ENCODE measurements around the gene UBR7. TPM values are rescaled to one million over a fixed set of nuclear protein-coding genes. Genes with fewer than 3 reads are reported as not detected.
A peak's percentile ranks its signal among the peaks of the same experiment; 100 is the strongest.
"Not testable (repeated sequence)": the region's sequence is repeated elsewhere in the genome, so short reads cannot be mapped to it uniquely, and the experiment has no call there.

UBR7 gene, protein sequence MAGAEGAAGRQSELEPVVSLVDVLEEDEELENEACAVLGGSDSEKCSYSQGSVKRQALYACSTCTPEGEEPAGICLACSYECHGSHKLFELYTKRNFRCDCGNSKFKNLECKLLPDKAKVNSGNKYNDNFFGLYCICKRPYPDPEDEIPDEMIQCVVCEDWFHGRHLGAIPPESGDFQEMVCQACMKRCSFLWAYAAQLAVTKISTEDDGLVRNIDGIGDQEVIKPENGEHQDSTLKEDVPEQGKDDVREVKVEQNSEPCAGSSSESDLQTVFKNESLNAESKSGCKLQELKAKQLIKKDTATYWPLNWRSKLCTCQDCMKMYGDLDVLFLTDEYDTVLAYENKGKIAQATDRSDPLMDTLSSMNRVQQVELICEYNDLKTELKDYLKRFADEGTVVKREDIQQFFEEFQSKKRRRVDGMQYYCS
- 10 to 100 TPM; 10.1 to 31.3 (median 13.5) TPM for total RNA-seq
- 10 to 100 TPM; 26.6 to 27.8 TPM for polyA plus RNA-seq
- total RNA-seq: 12.4 reads per million, percentile 40 among the genes with 10 or more reads in this experiment

DNA sequence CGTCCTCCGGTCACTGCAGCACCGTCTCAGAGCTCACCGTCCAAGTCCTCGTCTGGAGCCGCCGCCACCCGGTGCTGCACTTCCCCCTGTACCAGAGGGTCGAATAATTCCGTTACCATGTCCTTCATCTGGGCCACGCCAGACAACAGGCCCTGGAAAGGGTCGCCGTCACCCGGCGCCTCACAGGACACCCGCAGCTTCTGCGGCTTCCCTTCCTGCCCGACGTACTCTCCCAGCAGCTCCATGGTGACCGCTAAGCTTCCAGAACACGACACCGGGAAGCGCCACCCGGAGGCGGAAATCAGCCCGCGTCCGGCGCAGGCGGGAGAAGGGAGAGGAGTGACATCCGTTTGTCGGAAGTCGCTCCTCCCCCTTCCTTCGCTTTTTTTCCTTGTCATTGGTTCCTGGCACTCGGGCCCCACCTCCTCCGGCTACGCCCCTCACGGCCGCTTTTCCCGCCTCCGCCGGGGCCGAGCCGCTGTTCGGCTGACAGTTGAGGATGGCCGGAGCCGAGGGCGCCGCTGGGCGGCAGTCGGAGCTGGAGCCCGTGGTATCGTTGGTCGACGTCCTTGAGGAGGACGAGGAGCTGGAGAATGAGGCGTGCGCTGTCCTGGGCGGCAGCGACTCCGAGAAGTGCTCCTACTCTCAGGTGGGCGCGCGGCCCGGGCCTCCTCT, at the start of gene UBR7, which contains the start of gene GON7:
Gene UBR7, plus strand, starts transcription at position 464 of the 675 bp plus-strand sequence. Its CDS starts 36 bp downstream, at position 500.
Gene GON7, minus strand, starts transcription at position 273 of the 675 bp plus-strand sequence. Its CDS starts 28 bp downstream, at position 245.
- Mint-ChIP-seq H3K9me3 (no peaks in the 10 kb centered on the region), H3K36me3 (peaks cover 0 to 7% (median 3%) of the 10 kb centered on the region in 5 donors), H3K4me3 (peak within 1 kb of the TSS; percentile 75 to 99 (median 94)), H3K27me3 (no peaks in the 10 kb centered on the region), H3K27ac (peak within 1 kb of the TSS; percentile 88 to 97 (median 93)), H3K4me1 (peaks cover 22 to 65% (median 50%) of the 10 kb centered on the region in 7 donors)
- peaks cover 0 to 12% (median under 1%) of the 10 kb centered on the region in 3 experiments for H3K36me3 ChIP-seq (ENCODE audit: control insufficient read depth in 2 of 3, insufficient read depth in 3 of 3, low read length in 3 of 3)
- POLR2A ChIA-PET: interaction anchor here (0.6 to 6.9 kb wide), 7 partner anchors 22 to 127 kb away, joined by 3 to 69 read pairs (median 3); partner anchors contain the start of genes LYSET and MOAP1
- CTCF ChIA-PET: interaction anchor here (0.6 to 3.7 kb wide), 5 partner anchors 22 to 93 kb away, joined by 3 to 20 read pairs (median 9); partner anchors contain the start of genes LYSET and MOAP1
- intact Hi-C loops (cut with micrococcal nuclease): loop anchor here (1.0 to 10.0 kb wide), 8 partner anchors 22 to 1102 kb away; partner anchors contain the start of genes BTBD7 (in 2 of the 2), ITPK1 (in 2 of the 2), ATXN3 (in 1 of the 2) and GOLGA5 (in 1 of the 2)
- ATAC-seq: peak; percentile 99
- DNase-seq: peak; percentile 66 to 91 (median 83)
- H3K27me3 ChIP-seq (ENCODE audit: control insufficient read depth in 2 of 2, insufficient read depth in 2 of 2, low read length in 2 of 2): no peaks in the 10 kb centered on the region
- peaks cover 13 to 22% of the 10 kb centered on the region in 2 donors for H3K4me1 ChIP-seq (ENCODE audit: control insufficient read depth in 2 of 2, insufficient read depth in 2 of 2, low read length in 2 of 2)
- peak within 1 kb of the TSS; percentile 81 for H3K4me3 ChIP-seq (ENCODE audit: low read length)
- no peaks in the 10 kb centered on the region for H3K9me3 ChIP-seq (ENCODE audit: control insufficient read depth in 2 of 3, low read length in 3 of 3)
- H3K27ac ChIP-seq (ENCODE audit: low read depth, low read length): peak within 1 kb of the TSS; percentile 87

DNA sequence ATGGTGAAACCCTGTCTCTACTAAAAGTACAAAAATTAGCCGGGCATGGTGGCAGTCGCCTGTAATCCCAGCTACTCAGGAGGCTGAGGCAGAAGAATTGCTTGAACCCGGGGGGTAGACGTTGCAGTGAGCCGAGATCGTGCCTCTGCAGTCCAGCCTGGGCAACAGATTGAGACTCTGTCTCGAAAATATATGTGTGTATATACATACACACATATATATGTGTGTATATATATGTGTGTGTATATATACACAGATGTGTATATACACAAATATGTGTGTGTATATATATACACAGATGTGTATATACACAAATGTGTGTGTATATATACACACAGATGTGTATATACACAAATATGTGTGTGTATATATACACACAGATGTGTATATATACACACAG, 48.7 kb upstream of the UBR7 start:
- POLR2A ChIA-PET; H3K36me3 Mint-ChIP-seq; H3K4me1 Mint-ChIP-seq; H3K36me3 ChIP-seq (ENCODE audit: control insufficient read depth in 2 of 3, insufficient read depth in 3 of 3, low read length in 3 of 3); H3K27ac Mint-ChIP-seq; H3K4me3 Mint-ChIP-seq; H3K9me3 Mint-ChIP-seq; H3K4me1 ChIP-seq (ENCODE audit: control insufficient read depth in 2 of 2, insufficient read depth in 2 of 2, low read length in 2 of 2); DNase-seq; H3K27me3 Mint-ChIP-seq; H3K27me3 ChIP-seq (ENCODE audit: control insufficient read depth in 2 of 2, insufficient read depth in 2 of 2, low read length in 2 of 2); intact Hi-C loops (cut with micrococcal nuclease); CTCF ChIA-PET; H3K27ac ChIP-seq (ENCODE audit: low read depth, low read length); H3K9me3 ChIP-seq (ENCODE audit: control insufficient read depth in 2 of 3, low read length in 3 of 3); H3K4me3 ChIP-seq (ENCODE audit: low read length); ATAC-seq: not testable (repeated sequence)

DNA sequence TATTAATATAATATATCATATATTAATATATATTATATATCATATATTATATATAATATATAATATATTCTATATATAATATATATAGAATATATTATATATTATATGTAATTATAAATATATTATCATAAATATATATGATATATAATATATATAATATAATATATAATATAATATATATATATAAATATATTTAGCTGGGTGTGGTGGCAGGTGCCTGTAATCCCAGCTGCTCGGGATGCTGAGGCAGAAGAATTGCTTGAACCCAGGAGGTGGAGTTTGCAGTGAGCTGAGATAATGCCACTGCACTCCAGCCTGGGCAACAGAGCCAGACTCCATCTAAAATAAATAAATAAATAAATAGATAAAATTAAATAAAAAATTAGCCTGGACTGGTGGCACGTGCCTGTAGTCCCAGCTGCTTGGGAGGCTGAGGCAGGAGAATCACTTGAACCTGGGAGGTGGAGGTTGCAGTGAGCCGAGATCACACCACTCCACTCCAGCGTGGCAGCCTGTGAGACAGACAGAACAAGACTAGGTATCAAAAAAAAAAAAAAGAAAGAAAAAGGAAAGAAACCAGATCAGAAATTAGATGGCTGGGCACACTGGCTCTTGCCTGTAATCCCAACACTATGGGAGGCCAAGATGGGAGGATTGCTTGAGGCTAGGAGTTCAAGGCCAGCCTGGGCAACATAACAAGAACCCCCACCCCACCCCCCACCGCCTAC, 47.3 kb upstream of the UBR7 start:
- H3K9me3 ChIP-seq (ENCODE audit: control insufficient read depth in 2 of 3, low read length in 3 of 3); POLR2A ChIA-PET; H3K27ac ChIP-seq (ENCODE audit: low read depth, low read length); H3K4me1 ChIP-seq (ENCODE audit: control insufficient read depth in 2 of 2, insufficient read depth in 2 of 2, low read length in 2 of 2); H3K27me3 Mint-ChIP-seq; H3K9me3 Mint-ChIP-seq; H3K27me3 ChIP-seq (ENCODE audit: control insufficient read depth in 2 of 2, insufficient read depth in 2 of 2, low read length in 2 of 2); ATAC-seq; DNase-seq; H3K4me3 Mint-ChIP-seq; H3K4me3 ChIP-seq (ENCODE audit: low read length); H3K36me3 ChIP-seq (ENCODE audit: control insufficient read depth in 2 of 3, insufficient read depth in 3 of 3, low read length in 3 of 3); H3K27ac Mint-ChIP-seq; H3K4me1 Mint-ChIP-seq; H3K36me3 Mint-ChIP-seq: not testable (repeated sequence)
- CTCF ChIA-PET: interaction anchor here (0.7 kb wide), 1 partner anchor 18 kb away, joined by 3 read pairs; no protein-coding TSS in a partner anchor
- intact Hi-C loops (cut with micrococcal nuclease): loop anchor here in 1 of 2 donors (1.0 kb wide), 1 partner anchor 46 kb away; no protein-coding TSS in a partner anchor

GRCh38 chr14:93160353-93160801, 46.7 kb upstream of the UBR7 start:
- H3K4me1 ChIP-seq (ENCODE audit: control insufficient read depth in 2 of 2, insufficient read depth in 2 of 2, low read length in 2 of 2): no peaks in the 10 kb centered on the region
- intact Hi-C loops (cut with micrococcal nuclease): loop anchor here in 1 of 2 donors (1.0 kb wide), 1 partner anchor 47 kb away; no protein-coding TSS in a partner anchor
- Mint-ChIP-seq H3K27ac (peak overlapping the region in 1 of 9 donors; percentile 57), H3K4me3 (no peak overlapping the region), H3K27me3 (no peaks in the 10 kb centered on the region), H3K9me3 (no peaks in the 10 kb centered on the region), H3K4me1 (no peaks in the 10 kb centered on the region), H3K36me3 (no peaks in the 10 kb centered on the region)
- H3K9me3 ChIP-seq (ENCODE audit: control insufficient read depth in 2 of 3, low read length in 3 of 3): no peaks in the 10 kb centered on the region
- H3K36me3 ChIP-seq (ENCODE audit: control insufficient read depth in 2 of 3, insufficient read depth in 3 of 3, low read length in 3 of 3): no peaks in the 10 kb centered on the region
- no peak overlapping the region for H3K4me3 ChIP-seq (ENCODE audit: low read length)
- no peaks in the 10 kb centered on the region for H3K27me3 ChIP-seq (ENCODE audit: control insufficient read depth in 2 of 2, insufficient read depth in 2 of 2, low read length in 2 of 2)
- POLR2A ChIA-PET: no interaction called here
- H3K27ac ChIP-seq (ENCODE audit: low read depth, low read length): no peak overlapping the region
- peak; percentile 38 for ATAC-seq
- CTCF ChIA-PET: no interaction called here
- no peak for DNase-seq

DNA sequence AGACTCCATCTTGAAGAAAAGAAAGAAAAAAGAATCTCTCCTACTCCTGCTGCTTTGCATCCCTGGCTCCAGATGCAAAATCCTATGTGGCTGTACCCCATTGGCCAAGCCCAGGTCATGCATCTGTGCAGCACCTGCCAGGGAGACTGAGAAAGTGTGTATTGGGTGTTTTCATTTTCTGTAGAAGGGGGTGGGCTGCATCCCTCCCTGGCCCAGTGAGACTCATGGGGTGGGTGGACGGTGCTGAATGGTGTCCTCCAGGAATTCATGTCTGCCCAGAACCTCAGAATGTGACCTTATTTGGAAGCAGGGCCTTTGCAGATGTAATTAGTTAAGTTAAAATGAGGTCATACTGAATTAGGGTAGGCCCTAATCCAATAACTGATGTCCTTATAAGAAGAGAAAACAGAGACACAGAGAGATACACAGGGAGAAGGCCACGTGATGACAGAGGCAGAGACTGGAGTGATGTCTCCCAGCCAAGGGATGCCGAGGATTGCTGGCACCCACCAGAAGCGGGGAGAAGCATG, 45.6 kb upstream of the UBR7 start:
- Mint-ChIP-seq H3K36me3 (no peaks in the 10 kb centered on the region), H3K4me3 (no peak overlapping the region), H3K27me3 (no peaks in the 10 kb centered on the region), H3K27ac (no peak overlapping the region), H3K9me3 (no peaks in the 10 kb centered on the region), H3K4me1 (no peaks in the 10 kb centered on the region)
- intact Hi-C loops (cut with micrococcal nuclease): no loop called here
- ATAC-seq (no peak), DNase-seq (no peak)
- ChIA-PET CTCF (no interaction called here), POLR2A (no interaction called here)
- Histone ChIP-seq H3K27ac (ENCODE audit: low read depth, low read length) (no peak overlapping the region), H3K9me3 (ENCODE audit: control insufficient read depth in 2 of 3, low read length in 3 of 3) (no peaks in the 10 kb centered on the region), H3K36me3 (ENCODE audit: control insufficient read depth in 2 of 3, insufficient read depth in 3 of 3, low read length in 3 of 3) (no peaks in the 10 kb centered on the region), H3K4me1 (ENCODE audit: control insufficient read depth in 2 of 2, insufficient read depth in 2 of 2, low read length in 2 of 2) (no peaks in the 10 kb centered on the region), H3K4me3 (ENCODE audit: low read length) (no peak overlapping the region), H3K27me3 (ENCODE audit: control insufficient read depth in 2 of 2, insufficient read depth in 2 of 2, low read length in 2 of 2) (no peaks in the 10 kb centered on the region)

- Histone ChIP-seq H3K9me3 (ENCODE audit: control insufficient read depth in 2 of 3, low read length in 3 of 3) (no peaks in the 10 kb centered on the region), H3K36me3 (ENCODE audit: control insufficient read depth in 2 of 3, insufficient read depth in 3 of 3, low read length in 3 of 3) (no peaks in the 10 kb centered on the region), H3K4me1 (ENCODE audit: control insufficient read depth in 2 of 2, insufficient read depth in 2 of 2, low read length in 2 of 2) (no peaks in the 10 kb centered on the region), H3K27ac (ENCODE audit: low read depth, low read length) (no peak overlapping the region), H3K27me3 (ENCODE audit: control insufficient read depth in 2 of 2, insufficient read depth in 2 of 2, low read length in 2 of 2) (no peaks in the 10 kb centered on the region), H3K4me3 (ENCODE audit: low read length) (no peak overlapping the region)
- CTCF ChIA-PET: interaction anchor here (0.6 kb wide), 1 partner anchor 20 kb away, joined by 5 read pairs; no protein-coding TSS in a partner anchor
- no peaks in the 10 kb centered on the region for H3K27me3 Mint-ChIP-seq
- no peak overlapping the region for H3K4me3 Mint-ChIP-seq
- no peaks in the 10 kb centered on the region for H3K4me1 Mint-ChIP-seq
- H3K36me3 Mint-ChIP-seq: no peaks in the 10 kb centered on the region
- intact Hi-C loops (cut with micrococcal nuclease): no loop called here
- DNase-seq: no peak
- POLR2A ChIA-PET: no interaction called here
- no peak for ATAC-seq
- no peaks in the 10 kb centered on the region for H3K9me3 Mint-ChIP-seq
- H3K27ac Mint-ChIP-seq: no peak overlapping the region
Observed at GRCh38 chr14:93163564-93163963, 43.5 kb upstream of the UBR7 start.
